Measurements from ENCODE around the gene PAPOLG.

- no peak for TF ChIP-seq CTCF (conservative IDR thresholded peaks at IDR 0.05; ENCODE audit: low read depth, low read length)
- TF ChIP-seq RCOR1 (IDR thresholded peaks at IDR 0.05; ENCODE audit: insufficient replicate concordance, low read length), result no peak
- no peak for TF ChIP-seq RAD21 (IDR thresholded peaks at IDR 0.05; ENCODE audit: low read length)
- no peak for TF ChIP-seq CHD1 (IDR thresholded peaks at IDR 0.05; ENCODE audit: low read depth, low read length)
- TF ChIP-seq POLR2A (IDR thresholded peaks at IDR 0.05; ENCODE audit: low read depth, low read length), result no peak
- no peak for TF ChIP-seq SMC3 (IDR thresholded peaks at IDR 0.05; ENCODE audit: low read depth, low read length)
- no peak for TF ChIP-seq NFE2L2 (IDR thresholded peaks at IDR 0.05; ENCODE audit: low read depth, low read length)
- no peak for TF ChIP-seq FOS (IDR thresholded peaks at IDR 0.05; ENCODE audit: low read depth, low read length)
- TF ChIP-seq RFX5 (IDR thresholded peaks at IDR 0.05; ENCODE audit: low read depth, low read length), result no peak
- TF ChIP-seq BHLHE40 (IDR thresholded peaks at IDR 0.05; ENCODE audit: low read depth, low read length), result no peak
These were observed 63.9 kb downstream of the PAPOLG start for GRCh38 chr2:60819936-60820335.
